ENCODE data around the gene CCSER1.

The CCSER1 gene

GRCh38 chr4:90237751-90238530 lies 110.7 kb downstream of the CCSER1 start:
- no peaks in the 10 kb centered on the region for H3K9me3 ChIP-seq
- H3K4me3 ChIP-seq = no peak overlapping the region
- no peaks in the 10 kb centered on the region for H3K4me1 ChIP-seq
- H3K27me3 ChIP-seq (ENCODE audit: low read depth) = no peaks in the 10 kb centered on the region
- in situ Hi-C loops (cut with MboI; ENCODE audit: low sequenced_read_pairs) = no loop called here
- no peak for DNase-seq (ENCODE audit: low spot score in 2 of 2)
- H3K36me3 ChIP-seq (replicated peaks) = no peaks in the 10 kb centered on the region

DNA sequence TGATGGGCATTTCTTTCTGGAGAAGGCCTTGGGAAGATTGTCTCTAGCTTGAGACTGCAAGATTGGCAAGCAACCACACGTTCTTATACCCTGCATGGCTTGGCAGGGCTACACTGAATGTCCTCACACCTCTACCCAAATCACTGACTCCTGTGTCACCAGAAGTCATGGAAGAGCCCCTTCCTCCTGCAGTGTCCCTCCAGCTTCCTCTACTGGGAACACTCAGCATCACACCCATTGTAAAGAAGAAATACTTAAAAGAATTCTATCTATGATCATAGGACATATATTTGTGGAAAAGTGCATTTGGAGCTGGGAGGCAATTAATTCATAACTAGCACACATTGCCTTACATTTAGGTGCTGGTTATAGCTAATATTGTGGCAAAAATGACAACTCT lies 113.1 kb downstream of the CCSER1 start:
- DNase-seq (ENCODE audit: low spot score in 2 of 2) = no peak
- H3K36me3 ChIP-seq (replicated peaks) = no peaks in the 10 kb centered on the region
- H3K27me3 ChIP-seq (ENCODE audit: low read depth) = no peaks in the 10 kb centered on the region
- no peak overlapping the region for H3K4me3 ChIP-seq
- in situ Hi-C loops (cut with MboI; ENCODE audit: low sequenced_read_pairs) = no loop called here
- H3K9me3 ChIP-seq = no peaks in the 10 kb centered on the region
- H3K4me1 ChIP-seq = peaks cover under 1% of the 10 kb centered on the region; the same call in 1 of the 2 replicates

GRCh38 chr4:90241008-90241407 lies 113.8 kb downstream of the CCSER1 start:
- no peak for DNase-seq (ENCODE audit: low spot score in 2 of 2)
- no peak overlapping the region for H3K4me3 ChIP-seq
- in situ Hi-C loops (cut with MboI; ENCODE audit: low sequenced_read_pairs) = no loop called here
- no peaks in the 10 kb centered on the region for H3K9me3 ChIP-seq
- H3K36me3 ChIP-seq (replicated peaks) = no peaks in the 10 kb centered on the region
- no peaks in the 10 kb centered on the region for H3K27me3 ChIP-seq (ENCODE audit: low read depth)
- peaks cover 7% of the 10 kb centered on the region; the same call in 1 of the 2 replicates for H3K4me1 ChIP-seq

DNA sequence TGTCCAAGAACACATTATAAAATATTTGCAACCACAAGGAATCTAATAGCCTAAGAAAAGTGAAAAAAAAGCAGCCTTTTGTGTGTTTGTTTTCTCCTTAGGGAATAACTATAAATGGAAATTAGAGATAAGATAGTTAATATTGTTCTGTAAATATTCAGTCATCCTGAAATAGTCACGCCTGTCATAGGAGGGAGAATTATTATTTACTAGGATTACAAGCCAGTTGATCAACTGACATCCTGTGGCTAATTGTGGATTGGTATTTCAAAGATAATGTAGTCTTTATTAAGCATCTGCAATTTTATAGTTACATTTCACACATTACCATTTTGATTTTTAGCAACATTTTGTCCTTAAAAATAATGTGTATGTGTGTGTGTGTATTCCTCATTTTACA lies 118.6 kb downstream of the CCSER1 start:
- Histone ChIP-seq H3K9me3 (no peaks in the 10 kb centered on the region), H3K27me3 (ENCODE audit: low read depth) (no peaks in the 10 kb centered on the region), H3K36me3 (replicated peaks) (no peaks in the 10 kb centered on the region), H3K4me3 (no peak overlapping the region), H3K4me1 (peaks cover 13% of the 10 kb centered on the region; the same call in 1 of the 2 replicates)
- in situ Hi-C loops (cut with MboI; ENCODE audit: low sequenced_read_pairs) = no loop called here
- no peak for DNase-seq (ENCODE audit: low spot score in 2 of 2)

DNA sequence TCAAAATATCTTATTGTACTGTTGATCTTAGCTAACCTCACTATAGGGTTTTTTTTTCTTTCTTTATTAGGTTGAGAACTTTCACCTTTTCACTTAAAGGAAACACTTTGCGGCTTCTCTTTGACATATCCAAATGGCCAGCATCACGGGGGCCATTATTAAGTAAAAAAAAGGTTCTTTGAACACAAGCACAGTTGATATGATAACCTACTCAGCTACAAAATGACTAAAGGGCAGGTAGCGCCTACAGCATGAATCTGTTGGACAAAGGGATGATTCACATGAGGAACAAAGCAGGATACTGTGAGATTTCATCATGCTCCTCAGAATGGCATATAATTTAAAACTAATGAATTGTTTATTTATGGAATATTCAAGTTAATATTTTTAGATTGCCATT lies 119.6 kb downstream of the CCSER1 start:
- Histone ChIP-seq H3K4me3 (no peak overlapping the region), H3K27me3 (ENCODE audit: low read depth) (no peaks in the 10 kb centered on the region), H3K9me3 (no peaks in the 10 kb centered on the region), H3K36me3 (replicated peaks) (no peaks in the 10 kb centered on the region), H3K4me1 (peaks cover 13% of the 10 kb centered on the region; the same call in 1 of the 2 replicates)
- in situ Hi-C loops (cut with MboI; ENCODE audit: low sequenced_read_pairs) = no loop called here
- no peak for DNase-seq (ENCODE audit: low spot score in 2 of 2)

DNA sequence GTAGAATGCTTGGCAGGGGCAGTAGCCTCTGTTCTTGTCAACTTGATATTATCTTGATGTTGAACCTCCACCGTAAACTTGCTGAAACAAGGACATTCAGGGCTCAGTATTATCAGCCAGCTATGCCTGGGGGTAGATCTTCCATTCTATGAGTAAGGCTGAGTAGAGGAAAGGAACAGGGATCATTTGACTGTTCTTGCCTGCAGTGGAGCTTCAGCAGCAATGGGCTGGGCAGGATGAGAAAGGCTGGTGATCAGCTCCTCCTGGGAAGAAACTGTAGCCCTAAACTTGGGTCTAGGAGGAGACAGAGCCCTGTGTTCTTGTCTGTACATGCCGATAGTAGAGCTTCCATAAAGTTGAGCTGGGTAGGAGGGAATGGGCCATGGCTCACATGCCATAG lies 127.2 kb downstream of the CCSER1 start:
- in situ Hi-C loops (cut with MboI; ENCODE audit: low sequenced_read_pairs) = no loop called here
- Histone ChIP-seq H3K4me3 (no peak overlapping the region), H3K36me3 (replicated peaks) (no peaks in the 10 kb centered on the region), H3K9me3 (no peaks in the 10 kb centered on the region), H3K27me3 (ENCODE audit: low read depth) (no peaks in the 10 kb centered on the region), H3K4me1 (no peaks in the 10 kb centered on the region)
- DNase-seq (ENCODE audit: low spot score in 2 of 2) = no peak

- H3K4me1 ChIP-seq = no peaks in the 10 kb centered on the region
- no peaks in the 10 kb centered on the region for H3K9me3 ChIP-seq
- no peaks in the 10 kb centered on the region for H3K36me3 ChIP-seq (replicated peaks)
- no peak overlapping the region for H3K4me3 ChIP-seq
- H3K27me3 ChIP-seq (ENCODE audit: low read depth) = no peaks in the 10 kb centered on the region
- in situ Hi-C loops (cut with MboI; ENCODE audit: low sequenced_read_pairs) = no loop called here
- DNase-seq (ENCODE audit: low spot score in 2 of 2) = no peak
These were observed 147.0 kb downstream of the CCSER1 start for GRCh38 chr4:90274175-90274574.

GRCh38 chr4:90280954-90281353 lies 153.8 kb downstream of the CCSER1 start:
- no peaks in the 10 kb centered on the region for H3K9me3 ChIP-seq
- DNase-seq (ENCODE audit: low spot score in 2 of 2) = no peak
- no peak overlapping the region for H3K4me3 ChIP-seq
- H3K36me3 ChIP-seq (replicated peaks) = no peaks in the 10 kb centered on the region
- H3K27me3 ChIP-seq (ENCODE audit: low read depth) = no peaks in the 10 kb centered on the region
- peaks cover 9% of the 10 kb centered on the region for H3K4me1 ChIP-seq
- in situ Hi-C loops (cut with MboI; ENCODE audit: low sequenced_read_pairs) = loop anchor here (25.0 kb wide), 1 partner anchor 819 kb away; no protein-coding TSS in a partner anchor

GRCh38 chr4:90281541-90282355 lies 154.6 kb downstream of the CCSER1 start:
- in situ Hi-C loops (cut with MboI; ENCODE audit: low sequenced_read_pairs) = loop anchor here (25.0 kb wide), 1 partner anchor 819 kb away; no protein-coding TSS in a partner anchor
- DNase-seq (ENCODE audit: low spot score in 2 of 2) = no peak
- no peak overlapping the region for H3K4me3 ChIP-seq

DNA sequence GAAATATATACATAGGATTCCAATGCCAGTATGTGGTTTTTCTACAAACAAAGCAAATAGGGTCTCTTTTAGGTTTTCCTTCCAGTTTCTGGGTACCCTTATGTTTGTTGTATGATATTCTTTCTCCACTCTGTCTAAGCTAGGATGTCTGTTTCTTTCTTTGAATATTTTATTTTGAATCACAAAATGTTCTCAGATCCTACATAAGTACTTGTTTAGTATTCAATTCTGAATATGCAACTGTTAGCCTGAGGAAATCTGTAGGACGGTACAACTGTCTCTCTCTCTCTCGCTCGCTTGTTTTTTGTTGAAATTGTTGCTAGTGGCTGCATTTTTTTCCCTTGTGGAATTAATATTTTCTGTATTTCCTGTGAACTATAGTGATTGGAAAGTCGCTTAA lies 163.2 kb downstream of the CCSER1 start:
- H3K9me3 ChIP-seq = no peaks in the 10 kb centered on the region
- H3K27me3 ChIP-seq (ENCODE audit: low read depth) = no peaks in the 10 kb centered on the region
- in situ Hi-C loops (cut with MboI; ENCODE audit: low sequenced_read_pairs) = loop anchor here (10.0 to 25.0 kb wide), 2 partner anchors 166 to 828 kb away; partner anchors contain the start of gene CCSER1
- H3K4me3 ChIP-seq = no peak overlapping the region
- no peak for DNase-seq (ENCODE audit: low spot score in 2 of 2)
- no peaks in the 10 kb centered on the region for H3K4me1 ChIP-seq
- no peaks in the 10 kb centered on the region for H3K36me3 ChIP-seq (replicated peaks)

More at GRCh38 chr4:90281541-90282355, 154.6 kb downstream of the CCSER1 start:
- H3K36me3 ChIP-seq (replicated peaks) = no peaks in the 10 kb centered on the region
- H3K9me3 ChIP-seq = no peaks in the 10 kb centered on the region
- H3K27me3 ChIP-seq (ENCODE audit: low read depth) = no peaks in the 10 kb centered on the region
- peaks cover 9% of the 10 kb centered on the region for H3K4me1 ChIP-seq

DNA sequence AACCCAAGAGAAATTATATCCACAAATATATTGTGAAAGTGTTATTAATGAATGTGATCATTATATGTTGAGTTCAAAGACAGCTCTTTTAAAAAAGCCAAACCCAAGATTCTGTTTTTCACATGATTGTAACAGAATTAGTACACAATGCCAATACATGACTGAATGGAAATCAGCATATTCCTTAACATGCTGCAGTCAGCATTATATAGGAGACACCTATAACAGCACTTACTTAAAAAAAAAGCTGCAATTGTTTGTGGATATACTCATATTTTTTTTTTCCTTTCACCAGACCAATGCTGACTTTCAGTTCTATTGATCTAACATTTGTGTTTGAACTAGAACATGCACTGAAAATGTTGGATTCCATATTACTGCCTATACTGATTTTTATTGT lies 165.2 kb downstream of the CCSER1 start:
- DNase-seq (ENCODE audit: low spot score in 2 of 2) = no peak
- no peaks in the 10 kb centered on the region for H3K9me3 ChIP-seq
- H3K4me3 ChIP-seq = no peak overlapping the region
- H3K36me3 ChIP-seq (replicated peaks) = no peaks in the 10 kb centered on the region
- no peaks in the 10 kb centered on the region for H3K27me3 ChIP-seq (ENCODE audit: low read depth)
- H3K4me1 ChIP-seq = no peaks in the 10 kb centered on the region
- in situ Hi-C loops (cut with MboI; ENCODE audit: low sequenced_read_pairs) = loop anchor here (10.0 to 25.0 kb wide), 2 partner anchors 168 to 830 kb away; partner anchors contain the start of gene CCSER1

- Histone ChIP-seq H3K4me1 (no peaks in the 10 kb centered on the region), H3K9me3 (no peaks in the 10 kb centered on the region), H3K36me3 (replicated peaks) (no peaks in the 10 kb centered on the region), H3K4me3 (no peak overlapping the region), H3K27me3 (ENCODE audit: low read depth) (no peaks in the 10 kb centered on the region)
- in situ Hi-C loops (cut with MboI; ENCODE audit: low sequenced_read_pairs) = loop anchor here (10.0 to 25.0 kb wide), 2 partner anchors 169 to 831 kb away; partner anchors contain the start of gene CCSER1
- peak in 1 of 2 experiments; percentile 11 for DNase-seq (ENCODE audit: low spot score in 2 of 2)
These were observed 166.1 kb downstream of the CCSER1 start for GRCh38 chr4:90293320-90293719.

DNA sequence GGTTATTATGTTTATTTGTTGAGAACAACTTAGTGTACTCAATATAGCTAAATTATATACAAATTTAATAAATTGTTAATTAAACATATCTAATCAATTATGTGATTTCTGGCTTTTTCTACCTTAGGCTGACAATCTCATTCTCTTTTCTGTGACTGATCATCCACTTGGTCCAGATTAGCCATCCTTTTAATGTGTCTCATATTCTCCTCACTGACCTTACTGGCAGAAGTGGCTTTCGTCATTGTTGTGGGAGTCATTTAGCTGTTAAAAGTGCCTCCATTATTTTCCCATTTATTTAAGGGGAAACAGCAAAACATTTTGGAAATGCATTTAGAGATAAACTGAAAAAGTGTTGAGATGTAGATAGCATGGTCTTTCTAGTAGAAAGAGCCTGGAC lies 172.2 kb downstream of the CCSER1 start:
- no peaks in the 10 kb centered on the region for H3K27me3 ChIP-seq (ENCODE audit: low read depth)
- H3K4me3 ChIP-seq = no peak overlapping the region
- H3K36me3 ChIP-seq (replicated peaks) = no peaks in the 10 kb centered on the region
- H3K4me1 ChIP-seq = no peaks in the 10 kb centered on the region; the same call in 1 of the 2 replicates
- in situ Hi-C loops (cut with MboI; ENCODE audit: low sequenced_read_pairs) = loop anchor here (10.0 to 25.0 kb wide), 2 partner anchors 175 to 837 kb away; partner anchors contain the start of gene CCSER1
- H3K9me3 ChIP-seq = no peaks in the 10 kb centered on the region
- no peak for DNase-seq (ENCODE audit: low spot score in 2 of 2)

- Histone ChIP-seq H3K4me1 (0 out of 2 replicates have a peak, but pooled peaks cover 3% of the 10 kb centered on the region), H3K36me3 (replicated peaks) (no peaks in the 10 kb centered on the region), H3K4me3 (no peak overlapping the region), H3K9me3 (no peaks in the 10 kb centered on the region), H3K27me3 (ENCODE audit: low read depth) (no peaks in the 10 kb centered on the region)
- DNase-seq (ENCODE audit: low spot score in 2 of 2) = no peak
- in situ Hi-C loops (cut with MboI; ENCODE audit: low sequenced_read_pairs) = no loop called here
These were observed 179.6 kb downstream of the CCSER1 start for GRCh38 chr4:90306810-90307209.
